B cell (primary cell): ENCODE measurements around the gene NR5A1. TPM values are rescaled to one million over a fixed set of nuclear protein-coding genes. Genes with fewer than 3 reads are reported as not detected.

Experiments used
- ATAC-seq: fragments of 200-7000 bp; cut with Tn5 transposase; one replicate; pipeline ENCODE4 v1.10.0; 2021; ENCODE audit warnings: low read depth, mild to moderate bottlenecking, moderate number of reproducible peaks, moderate library complexity
- CTCF ChIA-PET: fragments of 350-600 bp; sonication (Branson Sonifier 250); formaldehyde crosslinking; loops from one replicate; lab custom pipeline; 2021; ENCODE audit warnings: antibody characterized with exemption, inconsistent platforms; lab: Charles Lee
- POLR2A ChIA-PET: fragments of 350-600 bp; sonication (Branson Sonifier 250); formaldehyde crosslinking; loops from one replicate; lab custom pipeline; 2021; ENCODE audit warnings: antibody characterized with exemption; lab: Charles Lee
- DNase-seq: peaks from one replicate; pipeline ENCODE4 v3.0.0; 2013
- H2AFZ ChIP-seq: 2 replicates; pipeline ENCODE4 v1.6.1; 2012; ENCODE audit warnings: mild to moderate bottlenecking, low read depth, low read length; ENCODE audit not compliant: insufficient read depth, poor library complexity, severe bottlenecking
- H3K27ac ChIP-seq, 2 donors: 1 replicate in 1 of 2; 2 replicates in 1 of 2; pipeline ENCODE4 v1.5.1; 2012 to 2013; ENCODE audit warnings: low read length in 2 of 2, mild to moderate bottlenecking in 2 of 2, moderate library complexity in 1 of 2
- H3K27me3 ChIP-seq, 4 experiments: fragments of 200-600 bp in 1 of 4; sonication (generic) in 1 of 4; replicated peaks in 1 of 4; 1 replicate in 2 of 4; 2 replicates in 2 of 4; pipeline versions ENCODE4 v1.6.1 to v1.7.0; 2013 to 2016; ENCODE audit warnings: low read length in 3 of 4, mild to moderate bottlenecking in 2 of 4, mixed read lengths in 1 of 4, moderate library complexity in 1 of 4; ENCODE audit not compliant: insufficient read depth in 4 of 4, control insufficient read depth in 3 of 4; ENCODE audit errors: control extremely low read depth in 1 of 4
- H3K36me3 ChIP-seq, 2 experiments: replicated peaks in 1 of 2; 1 replicate in 1 of 2; 2 replicates in 1 of 2; pipeline versions ENCODE4 v1.6.1 to v1.7.1; 2013; ENCODE audit warnings: low read length in 1 of 2; ENCODE audit not compliant: insufficient read depth in 2 of 2, control insufficient read depth in 1 of 2; ENCODE audit errors: control extremely low read depth in 1 of 2, extremely low read depth in 1 of 2
- H3K4me1 ChIP-seq, 2 donors: fragments of 200-600 bp in 1 of 2; sonication (generic) in 1 of 2; 1 replicate in 1 of 2; 2 replicates in 1 of 2; pipeline versions ENCODE4 v1.5.1 to v1.6.1; 2013 to 2017; ENCODE audit warnings: low read length in 2 of 2; ENCODE audit not compliant: control insufficient read depth in 2 of 2, insufficient read depth in 2 of 2
- H3K4me2 ChIP-seq: replicated peaks from 2 replicates; pipeline ENCODE3; 2012; ENCODE audit warnings: mild to moderate bottlenecking, low read depth, low read length; ENCODE audit not compliant: poor library complexity, severe bottlenecking
- H3K4me3 ChIP-seq, 5 experiments: fragments of 200-600 bp in 1 of 5; sonication (generic) in 1 of 5; 1 replicate in 3 of 5; 2 replicates in 2 of 5; pipeline versions ENCODE4 v1.5.1 to v1.7.0; 2011 to 2016; ENCODE audit warnings: low read length in 4 of 5, mild to moderate bottlenecking in 4 of 5, low read depth in 2 of 5, control low read depth in 1 of 5, moderate library complexity in 1 of 5; ENCODE audit not compliant: insufficient read depth in 1 of 5; ENCODE audit errors: control extremely low read depth in 1 of 5, extremely low read depth in 1 of 5
- H3K79me2 ChIP-seq: fragments of 200-600 bp; sonication (generic); one replicate; pipeline ENCODE4 v1.6.0; 2016; ENCODE audit warnings: low read length; ENCODE audit not compliant: control insufficient read depth, insufficient read depth
- H3K9ac ChIP-seq: fragments of 200-600 bp; sonication (generic); 2 replicates; pipeline ENCODE4 v1.6.1; 2017; ENCODE audit warnings: mild to moderate bottlenecking, low read length, moderate library complexity
- H3K9me3 ChIP-seq, 3 donors: one replicate each; pipeline versions ENCODE4 v1.6.1 to v1.7.1; 2013; ENCODE audit warnings: low read length in 2 of 3; ENCODE audit not compliant: control insufficient read depth in 2 of 3, insufficient read depth in 1 of 3; ENCODE audit errors: control extremely low read depth in 1 of 3
- H4K20me1 ChIP-seq: 2 replicates; pipeline ENCODE4 v1.6.0; 2012; ENCODE audit warnings: mild to moderate bottlenecking, low read length; ENCODE audit not compliant: insufficient read depth, control insufficient read depth, poor library complexity, severe bottlenecking
- H3K27ac Mint-ChIP-seq: one replicate; pipeline ENCODE4 v1.8.0; 2021; ENCODE audit warnings: mixed read lengths
- H3K27me3 Mint-ChIP-seq: one replicate; pipeline ENCODE4 v1.8.0; 2021; ENCODE audit warnings: mixed read lengths
- H3K4me1 Mint-ChIP-seq: one replicate; pipeline ENCODE4 v1.8.0; 2021; ENCODE audit warnings: mixed read lengths
- H3K4me3 Mint-ChIP-seq: one replicate; pipeline ENCODE4 v1.8.0; 2021; ENCODE audit warnings: mixed read lengths
- H3K9me3 Mint-ChIP-seq: one replicate; pipeline ENCODE4 v1.8.0; 2022; ENCODE audit warnings: mixed read lengths; ENCODE audit not compliant: insufficient read depth
- EZH2 ChIP-seq: IDR thresholded peaks from 2 replicates; pipeline ENCODE4 v1.6.1; 2012; ENCODE audit warnings: borderline replicate concordance, low read depth, mild to moderate bottlenecking, moderate library complexity, low read length; ENCODE audit not compliant: insufficient read depth, poor library complexity, severe bottlenecking
- WGBS: methylation state at CpG from one replicate; pipeline ENCODE4 v1.1.5; 2013; ENCODE audit warnings: missing lambda C conversion rate; ENCODE audit not compliant: insufficient coverage; 5-methylcytosine and 5-hydroxymethylcytosine counted together
- intact Hi-C: fragments of 100-400 bp; cut with micrococcal nuclease; formaldehyde crosslinking; loops from one replicate; pipeline ENCODE4 v1.10.0; 2022
- polyA plus RNA-seq: library from polyadenylated mRNA; depleted of rRNA; stranded (reverse); fragments of >200 nt; gene quantifications from 2 replicates; pipeline ENCODE4 v1.2.3, GENCODE V29; 2012
- total RNA-seq, 2 donors: library from RNA; stranded (reverse); fragments of 120-200 nt in 1 of 2; gene quantifications; 1 replicate in 1 of 2; 2 replicates in 1 of 2; pipeline versions ENCODE4 v1.2.3 to v1.2.4, GENCODE V29; 2013 to 2022
- TF ChIP-seq, protein P1 (sequence below): fragments of 200-600 bp; IDR thresholded peaks from one replicate; pipeline ENCODE4 v1.8.0; 2022; ENCODE audit warnings: antibody characterized with exemption, mild to moderate bottlenecking

Gene NR5A1
- total and polyA plus RNA-seq, 2 donors (not counting 1 experiment from before 2014, with no cell fraction given) = not detected

DNA sequence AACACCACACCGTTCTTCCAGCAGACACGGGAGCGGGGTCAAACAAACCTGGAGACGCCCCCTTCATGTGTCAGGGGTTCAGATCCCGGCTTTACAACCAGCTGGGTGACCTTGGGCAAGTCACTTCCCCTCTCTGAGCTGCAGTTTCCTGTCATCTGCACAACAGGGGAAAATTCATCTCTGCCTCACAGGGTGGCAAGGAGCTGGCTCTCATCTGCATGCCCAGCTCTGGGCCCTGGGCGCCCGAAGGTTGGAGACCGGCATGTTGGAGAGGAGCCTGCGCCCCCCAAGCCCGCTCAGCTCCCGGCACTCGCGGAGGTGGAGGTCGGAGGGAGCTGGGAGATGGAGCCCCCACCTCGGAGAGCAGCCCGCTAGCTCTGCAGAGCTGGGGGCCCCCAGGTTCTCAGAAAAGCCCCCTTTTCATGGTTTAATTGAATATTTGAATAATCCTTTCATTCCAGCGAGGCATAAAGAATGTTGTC is 20.4 kb downstream of the NR5A1 start:
- Histone ChIP-seq H3K79me2 (no peaks in the 10 kb centered on the region), H4K20me1 (no peaks in the 10 kb centered on the region), H3K9me3 (peaks cover 0 to 10% (median 0%) of the 10 kb centered on the region in 3 donors), H3K4me3 (no peak overlapping the region), H3K27me3 (no peaks in the 10 kb centered on the region), H3K36me3 (no peaks in the 10 kb centered on the region), H3K9ac (no peak overlapping the region), H3K4me1 (no peaks in the 10 kb centered on the region), H3K27ac (no peak overlapping the region), H2AFZ (no peak overlapping the region), H3K4me2 (no peak overlapping the region)
- TF ChIP-seq EZH2 = no peak
- TF ChIP-seq, protein P1, sequence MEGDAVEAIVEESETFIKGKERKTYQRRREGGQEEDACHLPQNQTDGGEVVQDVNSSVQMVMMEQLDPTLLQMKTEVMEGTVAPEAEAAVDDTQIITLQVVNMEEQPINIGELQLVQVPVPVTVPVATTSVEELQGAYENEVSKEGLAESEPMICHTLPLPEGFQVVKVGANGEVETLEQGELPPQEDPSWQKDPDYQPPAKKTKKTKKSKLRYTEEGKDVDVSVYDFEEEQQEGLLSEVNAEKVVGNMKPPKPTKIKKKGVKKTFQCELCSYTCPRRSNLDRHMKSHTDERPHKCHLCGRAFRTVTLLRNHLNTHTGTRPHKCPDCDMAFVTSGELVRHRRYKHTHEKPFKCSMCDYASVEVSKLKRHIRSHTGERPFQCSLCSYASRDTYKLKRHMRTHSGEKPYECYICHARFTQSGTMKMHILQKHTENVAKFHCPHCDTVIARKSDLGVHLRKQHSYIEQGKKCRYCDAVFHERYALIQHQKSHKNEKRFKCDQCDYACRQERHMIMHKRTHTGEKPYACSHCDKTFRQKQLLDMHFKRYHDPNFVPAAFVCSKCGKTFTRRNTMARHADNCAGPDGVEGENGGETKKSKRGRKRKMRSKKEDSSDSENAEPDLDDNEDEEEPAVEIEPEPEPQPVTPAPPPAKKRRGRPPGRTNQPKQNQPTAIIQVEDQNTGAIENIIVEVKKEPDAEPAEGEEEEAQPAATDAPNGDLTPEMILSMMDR = no peak
- Mint-ChIP-seq H3K4me3 (no peak overlapping the region), H3K4me1 (no peaks in the 10 kb centered on the region), H3K27ac (no peak overlapping the region), H3K9me3 (no peaks in the 10 kb centered on the region), H3K27me3 (peaks cover 15% of the 10 kb centered on the region)
- ChIA-PET CTCF (no interaction called here), POLR2A (no interaction called here)
- DNase-seq = no peak
- intact Hi-C loops = no loop called here
- ATAC-seq = no peak
- WGBS = 75% methylated on average over 16 of the region's 17 CpGs

DNA sequence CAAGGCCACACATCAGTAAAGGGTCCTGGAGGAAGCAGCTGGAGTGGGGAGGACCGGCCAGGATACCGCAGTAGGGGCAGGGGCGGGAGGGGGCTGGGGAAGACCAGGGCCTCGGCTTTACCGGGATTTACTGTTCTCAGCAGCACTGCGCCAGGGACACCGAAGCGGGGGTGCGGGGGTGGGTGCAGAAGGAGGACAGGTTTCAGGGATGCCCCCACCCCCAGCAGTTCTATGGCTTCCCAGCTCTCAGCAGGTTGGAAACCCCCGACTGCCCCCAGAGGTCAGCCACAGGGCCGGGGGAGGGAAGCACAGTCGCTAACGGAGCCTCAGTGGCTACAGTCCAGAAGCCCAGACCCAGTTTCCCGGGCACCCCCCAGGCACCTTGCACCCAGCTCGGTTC is 21.3 kb downstream of the NR5A1 start:
- Mint-ChIP-seq H3K4me3 (no peak overlapping the region), H3K9me3 (no peaks in the 10 kb centered on the region), H3K4me1 (no peaks in the 10 kb centered on the region), H3K27ac (no peak overlapping the region), H3K27me3 (peaks cover 11% of the 10 kb centered on the region)
- H3K36me3 ChIP-seq = no peaks in the 10 kb centered on the region
- peaks cover 0 to 10% (median 0%) of the 10 kb centered on the region in 3 donors for H3K9me3 ChIP-seq
- ChIA-PET POLR2A (no interaction called here), CTCF (no interaction called here)
- H3K27ac ChIP-seq = no peak overlapping the region
- H3K9ac ChIP-seq = no peak overlapping the region
- ATAC-seq = no peak
- TF ChIP-seq, protein P1 = no peak
- no peak for TF ChIP-seq EZH2
- H3K79me2 ChIP-seq = no peaks in the 10 kb centered on the region
- H3K4me2 ChIP-seq = no peak overlapping the region
- no peak overlapping the region for H3K4me3 ChIP-seq
- H2AFZ ChIP-seq = no peak overlapping the region
- DNase-seq = no peak
- WGBS = 87% methylated on average over 8 of the region's 15 CpGs
- intact Hi-C loops = no loop called here
- H3K4me1 ChIP-seq = no peaks in the 10 kb centered on the region
- no peaks in the 10 kb centered on the region for H4K20me1 ChIP-seq
- H3K27me3 ChIP-seq = no peaks in the 10 kb centered on the region
